Trophoblast cell (in vitro differentiated cells and primary cell): ENCODE data around the gene ATP13A2.
A peak's percentile ranks its signal among the peaks of the same experiment; 100 is the strongest.

ENCODE experiments used
- DNase-seq, 2 donors: peaks; one replicate each; pipeline ENCODE4 v3.0.0-alpha.2; 2016
- H2AFZ ChIP-seq: 2 replicates; pipeline ENCODE4 v1.6.1; 2013; ENCODE audit warnings: low read length, moderate library complexity, mild to moderate bottlenecking; ENCODE audit not compliant: insufficient read depth, poor library complexity
- H2AK5ac ChIP-seq: 2 replicates; pipeline ENCODE4 v1.6.1; 2013; ENCODE audit warnings: mild to moderate bottlenecking, low read length
- H2BK120ac ChIP-seq: 2 replicates; pipeline ENCODE4 v1.6.1; 2013; ENCODE audit warnings: low read length, mild to moderate bottlenecking, moderate library complexity; ENCODE audit not compliant: insufficient read depth, poor library complexity
- H2BK12ac ChIP-seq: 2 replicates; pipeline ENCODE4 v1.6.1; 2013; ENCODE audit warnings: mild to moderate bottlenecking, low read length, moderate library complexity
- H2BK5ac ChIP-seq: 2 replicates; pipeline ENCODE4 v1.6.1; 2013; ENCODE audit warnings: low read length, low read depth, moderate library complexity, mild to moderate bottlenecking; ENCODE audit not compliant: poor library complexity
- H3K14ac ChIP-seq: 2 replicates; pipeline ENCODE4 v1.6.1; 2013; ENCODE audit warnings: mild to moderate bottlenecking, low read length
- H3K18ac ChIP-seq: 2 replicates; pipeline ENCODE4 v1.6.1; 2013; ENCODE audit warnings: mild to moderate bottlenecking, low read length
- H3K23ac ChIP-seq: 2 replicates; pipeline ENCODE4 v1.6.1; 2013; ENCODE audit warnings: low read length
- H3K27ac ChIP-seq: 2 replicates; pipeline ENCODE4 v1.5.1; 2013; ENCODE audit warnings: low read depth, mild to moderate bottlenecking, inconsistent platforms, low read length, moderate library complexity
- H3K27me3 ChIP-seq: 2 replicates; pipeline ENCODE4 v1.6.1; 2013; ENCODE audit warnings: inconsistent platforms, mild to moderate bottlenecking, low read length, moderate library complexity; ENCODE audit not compliant: insufficient read depth
- H3K36me3 ChIP-seq, 2 experiments: 1 replicate in 1 of 2; 2 replicates in 1 of 2; pipeline ENCODE4 v1.6.1; 2013; ENCODE audit warnings: low read length in 2 of 2, mild to moderate bottlenecking in 2 of 2, moderate library complexity in 1 of 2; ENCODE audit not compliant: insufficient read depth in 2 of 2, control insufficient read depth in 1 of 2
- H3K4ac ChIP-seq: 2 replicates; pipeline ENCODE4 v1.6.1; 2013; ENCODE audit warnings: low read depth, mild to moderate bottlenecking, low read length, moderate library complexity
- H3K4me1 ChIP-seq, 2 experiments: 1 replicate in 1 of 2; 2 replicates in 1 of 2; pipeline ENCODE4 v1.6.1; 2013; ENCODE audit warnings: low read length in 2 of 2, mild to moderate bottlenecking in 2 of 2, moderate library complexity in 1 of 2; ENCODE audit not compliant: insufficient read depth in 2 of 2, control insufficient read depth in 1 of 2
- H3K4me2 ChIP-seq: 2 replicates; pipeline ENCODE4 v1.6.1; 2013; ENCODE audit warnings: inconsistent platforms, mild to moderate bottlenecking, low read length, moderate library complexity
- H3K4me3 ChIP-seq: 2 replicates; pipeline ENCODE4 v1.5.1; 2013; ENCODE audit warnings: mild to moderate bottlenecking, low read depth, low read length, inconsistent platforms
- H3K79me1 ChIP-seq: one replicate; pipeline ENCODE4 v1.6.1; 2013; ENCODE audit warnings: low read length
- H3K79me2 ChIP-seq: 2 replicates; pipeline ENCODE4 v1.6.1; 2013; ENCODE audit warnings: low read length, mild to moderate bottlenecking; ENCODE audit not compliant: control insufficient read depth, insufficient read depth, poor library complexity
- H3K9ac ChIP-seq: 2 replicates; pipeline ENCODE4 v1.6.1; 2013; ENCODE audit warnings: mild to moderate bottlenecking, low read length
- H3K9me3 ChIP-seq: 2 replicates; pipeline ENCODE4 v1.6.1; 2013; ENCODE audit warnings: low read depth, mild to moderate bottlenecking, control low read depth, inconsistent platforms, low read length; ENCODE audit not compliant: insufficient read depth
- H4K12ac ChIP-seq: 2 replicates; pipeline ENCODE4 v1.6.1; 2013; ENCODE audit warnings: low read depth, mild to moderate bottlenecking, low read length, moderate library complexity
- H4K8ac ChIP-seq: 2 replicates; pipeline ENCODE4 v1.6.1; 2013; ENCODE audit warnings: low read depth, mild to moderate bottlenecking, low read length, moderate library complexity
- H4K91ac ChIP-seq: one replicate; pipeline ENCODE4 v1.6.1; 2013; ENCODE audit warnings: low read depth, mild to moderate bottlenecking, low read length, moderate library complexity
- WGBS: extraction: QIAGEN DNeasy Blood & Tissue Kit; methylation state at CpG from one replicate; pipeline ENCODE4 v1.1.7; 2013; ENCODE audit warnings: missing lambda C conversion rate; ENCODE audit not compliant: insufficient read length, insufficient coverage; ENCODE audit errors: extremely low coverage; 5-methylcytosine and 5-hydroxymethylcytosine counted together

ATP13A2 gene

DNA sequence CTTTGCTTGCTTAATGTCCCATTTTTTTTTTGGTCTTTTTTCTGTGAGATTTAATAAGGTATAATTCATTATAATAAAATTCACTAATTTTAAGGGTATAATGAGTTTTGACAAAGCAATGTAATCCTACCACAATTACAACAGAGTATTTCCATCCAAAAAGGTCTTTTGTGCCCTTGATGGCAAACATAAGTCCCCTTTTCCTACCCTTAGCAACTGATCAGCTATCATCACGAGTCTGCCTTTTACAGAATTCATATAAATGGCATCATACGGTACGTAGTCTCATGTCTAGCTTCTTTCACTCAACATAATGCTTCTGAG is 34.6 kb upstream of the ATP13A2 start:
- Histone ChIP-seq H4K91ac (no peak overlapping the region), H3K79me2 (no peaks in the 10 kb centered on the region)

DNA sequence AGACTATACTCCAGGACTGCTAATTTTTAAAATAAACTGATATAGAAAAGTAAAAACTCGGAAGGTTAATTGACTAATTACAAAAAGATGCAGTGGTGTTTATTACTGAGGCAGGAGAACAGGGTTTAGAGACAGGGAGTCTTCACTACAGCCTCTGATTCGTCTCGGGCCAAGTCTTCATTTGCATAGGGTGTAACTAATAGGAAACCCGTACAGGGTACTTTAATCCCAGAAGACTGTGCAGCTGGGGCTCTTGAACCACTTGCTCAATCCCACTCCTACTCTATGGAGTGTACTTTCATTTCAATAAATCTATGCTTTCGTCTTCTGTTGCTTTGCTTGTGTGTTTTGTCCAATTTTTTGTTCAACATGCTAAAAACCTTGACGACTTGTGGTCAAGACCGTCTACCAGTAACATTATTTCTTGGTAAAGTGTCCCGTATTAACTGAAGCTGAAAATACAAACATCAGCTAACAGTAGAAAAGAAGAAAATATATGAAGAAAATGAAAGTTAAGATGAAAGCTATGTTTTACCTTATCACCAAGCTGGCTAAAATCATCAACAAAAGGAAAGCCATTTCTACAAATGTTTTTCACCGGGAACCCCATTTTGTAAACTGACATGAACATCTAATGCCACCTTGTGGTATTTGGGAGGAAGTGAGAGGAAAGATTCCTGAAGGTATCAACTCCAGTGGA is 34.1 kb upstream of the ATP13A2 start:
- DNase-seq = peak; percentile 22 to 74
- Histone ChIP-seq H2AFZ (no peak overlapping the region), H4K8ac (no peak overlapping the region), H3K4me1 (no peaks in the 10 kb centered on the region), H3K27ac (no peak overlapping the region), H3K9ac (no peak overlapping the region), H3K27me3 (no peaks in the 10 kb centered on the region), H2BK12ac (no peak overlapping the region), H3K36me3 (peaks cover 24% of the 10 kb centered on the region in 2 experiments), H2BK120ac (no peak overlapping the region), H2AK5ac (no peak overlapping the region), H3K9me3 (no peaks in the 10 kb centered on the region), H3K14ac (no peak overlapping the region), H3K4me2 (no peak overlapping the region), H4K91ac (no peak overlapping the region), H3K79me1 (no peaks in the 10 kb centered on the region), H3K79me2 (no peaks in the 10 kb centered on the region), H3K4me3 (no peak overlapping the region), H2BK5ac (no peak overlapping the region), H3K23ac (no peak overlapping the region), H3K18ac (no peak overlapping the region), H4K12ac (no peak overlapping the region), H3K4ac (no peak overlapping the region)
- WGBS = no CpG with 5 or more reads among the region's 9 CpGs

More for the DNA sequence above, 34.6 kb upstream of the ATP13A2 start:
- H3K9ac ChIP-seq = no peak overlapping the region
- WGBS = no CpG with 5 or more reads among the region's 3 CpGs
- no peak overlapping the region for H2AFZ ChIP-seq
- H3K4ac ChIP-seq = no peak overlapping the region
- no peak overlapping the region for H2BK12ac ChIP-seq
- no peak overlapping the region for H2AK5ac ChIP-seq
- H3K18ac ChIP-seq = no peak overlapping the region
- H3K4me3 ChIP-seq = no peak overlapping the region
- no peak overlapping the region for H2BK5ac ChIP-seq
- no peak overlapping the region for H3K23ac ChIP-seq
- no peak overlapping the region for H3K14ac ChIP-seq
- H3K27me3 ChIP-seq = no peaks in the 10 kb centered on the region
- no peak for DNase-seq
- H3K79me1 ChIP-seq = no peaks in the 10 kb centered on the region
- H3K36me3 ChIP-seq = peaks cover 22 to 24% of the 10 kb centered on the region in 2 experiments
- H3K4me2 ChIP-seq = no peak overlapping the region
- H3K4me1 ChIP-seq = no peaks in the 10 kb centered on the region
- H4K8ac ChIP-seq = no peak overlapping the region
- no peak overlapping the region for H3K27ac ChIP-seq
- no peak overlapping the region for H4K12ac ChIP-seq
- no peak overlapping the region for H2BK120ac ChIP-seq
- H3K9me3 ChIP-seq = no peaks in the 10 kb centered on the region

DNA sequence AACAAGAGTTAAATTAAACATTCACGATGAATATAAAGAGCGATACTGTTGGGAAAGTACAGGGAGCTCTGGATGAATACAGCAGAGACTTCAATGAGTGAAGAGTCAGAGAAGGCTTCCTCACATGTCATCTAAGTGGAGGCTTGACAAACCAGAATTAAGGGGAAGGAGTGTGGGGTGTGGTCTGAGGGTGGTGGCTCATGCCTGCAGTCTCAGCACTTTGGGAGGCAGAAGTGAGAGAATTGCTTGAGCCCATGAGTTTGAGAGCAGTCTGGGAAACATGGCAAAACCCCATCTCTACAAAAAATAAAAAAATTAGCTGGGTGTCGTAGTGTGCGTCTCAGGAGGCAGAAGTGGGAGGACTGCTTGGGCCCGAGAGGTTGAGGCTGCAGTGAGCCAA is 33.4 kb upstream of the ATP13A2 start:
- no peak overlapping the region for H3K9ac ChIP-seq
- H3K79me2 ChIP-seq = no peaks in the 10 kb centered on the region
- H2AFZ ChIP-seq = no peak overlapping the region
- H2BK12ac ChIP-seq = no peak overlapping the region
- H3K27me3 ChIP-seq = no peaks in the 10 kb centered on the region
- no peak overlapping the region for H4K91ac ChIP-seq
- H4K8ac ChIP-seq = peak overlapping the region; percentile 56
- no peaks in the 10 kb centered on the region for H3K9me3 ChIP-seq
- no CpG with 5 or more reads among the region's 5 CpGs for WGBS
- H3K27ac ChIP-seq = no peak overlapping the region
- H4K12ac ChIP-seq = no peak overlapping the region
- no peak overlapping the region for H3K4me3 ChIP-seq
- H3K4me1 ChIP-seq = no peaks in the 10 kb centered on the region
- no peak overlapping the region for H3K14ac ChIP-seq
- H3K4ac ChIP-seq = no peak overlapping the region
- no peaks in the 10 kb centered on the region for H3K79me1 ChIP-seq
- H2AK5ac ChIP-seq = no peak overlapping the region
- peak; percentile 37 to 58 for DNase-seq
- no peak overlapping the region for H2BK5ac ChIP-seq
- H2BK120ac ChIP-seq = no peak overlapping the region
- no peak overlapping the region for H3K18ac ChIP-seq
- peaks cover 23 to 25% of the 10 kb centered on the region in 2 experiments for H3K36me3 ChIP-seq
- no peak overlapping the region for H3K23ac ChIP-seq
- H3K4me2 ChIP-seq = no peak overlapping the region

DNA sequence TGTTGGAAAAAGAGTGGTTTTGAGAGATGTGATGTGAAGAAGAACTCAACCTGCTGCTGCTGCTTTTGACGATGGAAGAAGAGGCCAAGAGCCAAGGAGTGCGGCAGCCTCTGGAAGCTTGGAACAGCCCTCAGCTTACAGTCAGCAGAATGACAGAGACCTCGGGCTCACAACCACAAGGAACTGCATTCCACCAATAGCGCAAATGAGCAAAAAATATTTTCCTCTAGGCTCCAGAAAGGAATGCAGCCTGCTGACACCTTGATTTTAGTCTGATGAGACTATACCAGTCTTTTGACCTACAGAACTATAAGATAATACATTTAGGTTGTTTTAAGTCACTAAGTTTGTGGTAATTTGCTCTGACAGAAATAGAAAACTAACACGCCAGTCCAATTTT is 31.9 kb upstream of the ATP13A2 start:
- H4K12ac ChIP-seq = no peak overlapping the region
- H3K14ac ChIP-seq = no peak overlapping the region
- H2AFZ ChIP-seq = no peak overlapping the region
- H4K91ac ChIP-seq = no peak overlapping the region
- H2AK5ac ChIP-seq = no peak overlapping the region
- H3K27me3 ChIP-seq = no peaks in the 10 kb centered on the region
- H3K79me2 ChIP-seq = no peaks in the 10 kb centered on the region
- H3K79me1 ChIP-seq = no peaks in the 10 kb centered on the region
- peaks cover 18 to 25% of the 10 kb centered on the region in 2 experiments for H3K36me3 ChIP-seq
- no peak overlapping the region for H3K4me2 ChIP-seq
- no peak overlapping the region for H4K8ac ChIP-seq
- DNase-seq = peak; percentile 67 to 90
- H3K27ac ChIP-seq = no peak overlapping the region
- no peak overlapping the region for H3K4ac ChIP-seq
- H3K9ac ChIP-seq = no peak overlapping the region
- no peak overlapping the region for H2BK5ac ChIP-seq
- no peaks in the 10 kb centered on the region for H3K9me3 ChIP-seq
- no peaks in the 10 kb centered on the region for H3K4me1 ChIP-seq
- H3K23ac ChIP-seq = no peak overlapping the region
- no peak overlapping the region for H2BK120ac ChIP-seq
- H3K18ac ChIP-seq = no peak overlapping the region
- no peak overlapping the region for H2BK12ac ChIP-seq
- WGBS = no CpG with 5 or more reads among the region's 5 CpGs
- no peak overlapping the region for H3K4me3 ChIP-seq
